Measurements from ENCODE around the gene BCL3. TPM values are rescaled to one million over a fixed set of nuclear protein-coding genes. Genes with fewer than 3 reads are reported as not detected.

The BCL3 gene
- total and polyA plus RNA-seq, 4 experiments from 2014 or later: 3.9 to 15.0 (median 11.4) TPM

DNA sequence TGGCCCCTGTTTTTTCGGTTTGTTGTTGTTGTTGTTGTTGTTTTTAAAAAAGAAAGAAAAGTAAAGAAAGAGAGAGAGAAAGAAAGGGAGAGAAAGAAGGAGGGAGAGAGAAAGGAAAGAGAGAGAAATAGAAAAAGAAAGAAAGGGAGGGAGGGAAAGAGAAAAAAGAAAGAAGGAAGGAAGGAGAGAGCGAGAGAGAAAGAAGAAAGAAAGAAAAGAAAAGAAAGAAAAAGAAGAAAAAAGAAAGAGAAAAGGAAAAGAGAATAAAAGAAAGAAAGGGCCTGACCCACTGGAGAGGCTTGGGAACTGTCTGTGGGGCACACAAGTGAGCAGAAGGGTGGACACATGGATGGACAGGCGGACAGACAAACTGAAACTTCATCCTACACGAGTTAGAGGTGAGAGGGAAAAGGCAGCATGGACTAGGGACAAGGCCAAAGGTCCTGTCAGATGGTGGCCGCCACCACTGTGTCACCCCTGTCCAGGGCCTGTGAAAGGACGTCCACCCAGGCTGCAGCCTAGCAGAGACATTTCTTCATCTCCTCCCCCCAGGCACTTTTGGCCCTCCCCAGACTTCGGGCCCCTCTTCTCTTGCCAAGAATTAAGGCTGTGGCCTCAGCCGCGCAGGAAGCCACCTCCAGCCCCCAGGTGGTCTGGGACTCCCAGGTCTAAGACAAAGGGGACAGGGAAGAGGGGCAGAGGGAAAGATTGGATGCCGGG is 51.3 kb downstream of the BCL3 start:
- DNase-seq: no peak
- ChIA-PET POLR2A (ENCODE audit: partially characterized antibody) (no interaction called here), CTCF (ENCODE audit: partially characterized antibody) (interaction anchor here (1.3 kb wide), 1 partner anchor 45 kb away, joined by 5 read pairs; no protein-coding TSS in a partner anchor)
- Mint-ChIP-seq H3K4me1 (peaks cover 10 to 20% (median 14%) of the 10 kb centered on the region in 4 donors), H3K9me3 (peaks cover 0 to 4% (median 0%) of the 10 kb centered on the region in 8 donors), H3K4me3 (no peak overlapping the region), H3K27me3 (peaks cover 0 to 2% of the 10 kb centered on the region in 2 donors), H3K36me3 (no peaks in the 10 kb centered on the region), H3K27ac (peak overlapping the region in 1 of 7 donors; percentile 89)
- H3K27ac ChIP-seq (ENCODE audit: low read depth, low read length): no peak overlapping the region
- no peaks in the 10 kb centered on the region for H3K9me3 ChIP-seq (ENCODE audit: control insufficient read depth in 1 of 2, low read length in 2 of 2)
- H3K27me3 ChIP-seq (ENCODE audit: insufficient read depth, low read length): no peaks in the 10 kb centered on the region
- intact Hi-C loops (cut with micrococcal nuclease): loop anchor here (1.0 kb wide), 1 partner anchor 45 kb away; no protein-coding TSS in a partner anchor
- H3K36me3 ChIP-seq (ENCODE audit: insufficient read depth, low read length): no peaks in the 10 kb centered on the region
- H3K4me1 ChIP-seq (ENCODE audit: insufficient read depth, low read length): peaks cover 15% of the 10 kb centered on the region
- H3K4me3 ChIP-seq (ENCODE audit: low read length in 2 of 2): no peak overlapping the region

DNA sequence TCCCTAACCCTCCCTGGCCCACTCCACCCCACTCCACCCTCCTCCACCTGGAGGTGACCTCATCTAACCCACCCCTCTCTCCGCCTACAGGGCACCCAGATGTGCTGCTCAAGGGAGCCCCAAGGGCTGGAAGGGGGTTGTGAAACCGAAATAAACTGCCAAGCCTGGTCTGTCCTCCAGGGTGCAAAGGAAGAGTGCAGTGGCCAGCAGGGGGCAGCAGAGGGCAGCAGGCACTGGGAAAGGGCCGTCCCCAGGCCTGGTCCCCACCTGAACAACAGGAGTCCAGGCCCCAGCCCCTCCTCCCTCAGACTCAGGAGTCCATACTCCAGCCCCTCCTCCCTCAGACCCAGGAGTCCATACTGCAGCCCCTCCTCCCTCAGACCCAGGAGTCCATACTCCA is 52.0 kb downstream of the BCL3 start:
- H3K4me1 Mint-ChIP-seq: peaks cover 10 to 20% (median 14%) of the 10 kb centered on the region in 4 donors
- peaks cover 0 to 2% of the 10 kb centered on the region in 2 donors for H3K27me3 Mint-ChIP-seq
- peaks cover 0 to 4% (median 0%) of the 10 kb centered on the region in 8 donors for H3K9me3 Mint-ChIP-seq
- ChIA-PET POLR2A (ENCODE audit: partially characterized antibody) (no interaction called here), CTCF (ENCODE audit: partially characterized antibody) (no interaction called here)
- Histone ChIP-seq H3K27ac (ENCODE audit: low read depth, low read length) (no peak overlapping the region), H3K9me3 (ENCODE audit: control insufficient read depth in 1 of 2, low read length in 2 of 2) (no peaks in the 10 kb centered on the region), H3K27me3 (ENCODE audit: insufficient read depth, low read length) (no peaks in the 10 kb centered on the region), H3K4me3 (ENCODE audit: low read length in 2 of 2) (no peak overlapping the region), H3K36me3 (ENCODE audit: insufficient read depth, low read length) (no peaks in the 10 kb centered on the region), H3K4me1 (ENCODE audit: insufficient read depth, low read length) (peaks cover 15% of the 10 kb centered on the region)
- intact Hi-C loops (cut with micrococcal nuclease): loop anchor here (1.0 kb wide), 1 partner anchor 44 kb away; no protein-coding TSS in a partner anchor
- H3K36me3 Mint-ChIP-seq: no peaks in the 10 kb centered on the region
- H3K4me3 Mint-ChIP-seq: no peak overlapping the region
- H3K27ac Mint-ChIP-seq: peak overlapping the region in 1 of 7 donors; percentile 56
- peak; percentile 70 to 78 (median 73) for DNase-seq

DNA sequence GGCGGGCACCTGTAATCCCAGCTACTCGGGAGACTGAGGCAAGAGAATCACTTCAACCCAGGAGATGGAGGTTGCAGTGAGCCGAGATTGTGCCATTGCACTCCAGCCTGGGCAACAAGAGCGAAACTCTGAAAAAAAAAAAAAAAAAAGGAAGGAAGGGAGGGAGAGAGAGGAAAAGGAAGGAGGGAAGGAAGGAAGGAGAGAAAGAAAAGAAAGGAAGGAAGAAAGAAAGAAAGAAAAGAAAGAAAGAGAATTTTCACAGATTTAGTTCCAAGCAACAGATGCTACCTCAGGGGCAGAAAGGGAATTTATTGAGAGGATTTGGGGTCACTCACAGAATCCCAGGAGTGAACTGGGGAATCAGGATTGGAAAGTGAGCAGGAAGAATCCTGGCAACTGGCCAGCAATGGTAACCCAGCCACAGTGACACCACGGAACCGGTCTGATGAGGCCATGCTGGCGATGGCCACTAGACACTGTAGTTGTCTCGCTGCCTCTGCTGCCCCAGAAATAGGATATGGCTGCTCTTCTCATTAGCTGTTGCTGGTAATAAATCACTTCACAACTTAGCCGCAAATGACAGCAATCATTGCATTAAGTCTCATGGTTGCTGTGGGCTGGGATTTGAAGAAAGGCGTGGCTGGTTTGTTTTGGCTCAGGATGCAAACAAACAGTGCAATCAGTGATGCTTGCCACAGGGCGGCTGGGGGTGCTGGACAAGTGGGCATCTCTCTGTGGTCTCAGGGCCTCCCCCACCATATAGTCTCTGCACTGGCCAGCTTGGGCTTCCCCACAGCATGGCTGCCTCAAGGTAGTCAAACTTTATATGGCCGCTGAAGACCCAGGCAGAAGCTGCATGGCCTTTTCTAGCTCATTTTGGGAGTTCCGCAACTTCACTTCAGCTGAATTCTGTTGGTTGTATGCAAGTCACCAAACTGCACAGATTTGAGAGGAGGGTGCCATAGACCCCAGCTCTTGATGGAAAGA is 55.2 kb downstream of the BCL3 start:
- peaks cover 3 to 6% (median 4%) of the 10 kb centered on the region in 4 donors for H3K4me1 Mint-ChIP-seq
- H3K9me3 Mint-ChIP-seq: peaks cover 0 to 4% (median 0%) of the 10 kb centered on the region in 8 donors
- no peak for DNase-seq
- Histone ChIP-seq H3K9me3 (ENCODE audit: control insufficient read depth in 1 of 2, low read length in 2 of 2) (no peaks in the 10 kb centered on the region), H3K4me3 (ENCODE audit: low read length in 2 of 2) (no peak overlapping the region), H3K4me1 (ENCODE audit: insufficient read depth, low read length) (no peaks in the 10 kb centered on the region), H3K27ac (ENCODE audit: low read depth, low read length) (no peak overlapping the region), H3K27me3 (ENCODE audit: insufficient read depth, low read length) (no peaks in the 10 kb centered on the region), H3K36me3 (ENCODE audit: insufficient read depth, low read length) (no peaks in the 10 kb centered on the region)
- peaks cover 2 to 3% of the 10 kb centered on the region in 2 donors for H3K27me3 Mint-ChIP-seq
- CTCF ChIA-PET (ENCODE audit: partially characterized antibody): interaction anchor here (0.6 to 1.9 kb wide), 4 partner anchors 8 to 100 kb away, joined by 3 to 5 read pairs (median 4); no protein-coding TSS in a partner anchor
- intact Hi-C loops (cut with micrococcal nuclease): no loop called here
- no peak overlapping the region for H3K4me3 Mint-ChIP-seq
- POLR2A ChIA-PET (ENCODE audit: partially characterized antibody): no interaction called here
- H3K36me3 Mint-ChIP-seq: no peaks in the 10 kb centered on the region
- H3K27ac Mint-ChIP-seq: peak overlapping the region in 3 of 7 donors; percentile 17 to 81 (median 24)

DNA sequence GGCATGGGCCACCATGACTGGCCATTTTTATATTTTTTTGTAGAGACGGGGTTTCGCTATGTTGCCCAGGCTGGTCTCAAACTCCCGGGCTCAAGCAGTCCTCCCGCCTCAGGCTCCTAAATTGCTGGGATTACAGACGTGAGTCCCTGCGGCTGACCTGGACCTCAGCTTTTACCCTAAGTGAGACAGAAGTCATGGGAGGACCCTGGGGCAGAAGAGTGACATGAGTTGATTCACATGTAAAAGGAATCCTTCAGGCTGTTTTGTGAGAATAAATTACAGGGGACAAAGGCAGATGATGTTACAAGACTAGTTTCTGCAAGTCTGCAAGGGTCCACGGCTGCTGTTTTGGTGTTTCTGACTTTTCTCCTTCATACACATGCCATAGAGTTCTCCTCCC is 57.8 kb downstream of the BCL3 start:
- Histone ChIP-seq H3K27ac (ENCODE audit: low read depth, low read length) (no peak overlapping the region), H3K4me1 (ENCODE audit: insufficient read depth, low read length) (no peaks in the 10 kb centered on the region), H3K4me3 (ENCODE audit: low read length in 2 of 2) (no peak overlapping the region), H3K27me3 (ENCODE audit: insufficient read depth, low read length) (no peaks in the 10 kb centered on the region), H3K36me3 (ENCODE audit: insufficient read depth, low read length) (no peaks in the 10 kb centered on the region), H3K9me3 (ENCODE audit: control insufficient read depth in 1 of 2, low read length in 2 of 2) (no peaks in the 10 kb centered on the region)
- Mint-ChIP-seq H3K4me1 (peaks cover 1 to 6% (median 3%) of the 10 kb centered on the region in 4 donors), H3K4me3 (no peak overlapping the region), H3K27ac (no peak overlapping the region), H3K36me3 (no peaks in the 10 kb centered on the region), H3K9me3 (peaks cover 0 to 4% (median 0%) of the 10 kb centered on the region in 8 donors), H3K27me3 (peaks cover 5 to 11% of the 10 kb centered on the region in 2 donors)
- intact Hi-C loops (cut with micrococcal nuclease): no loop called here
- DNase-seq: no peak
- CTCF ChIA-PET (ENCODE audit: partially characterized antibody): interaction anchor here (1.6 to 2.1 kb wide), 2 partner anchors 22 to 84 kb away, joined by 6 to 7 read pairs; no protein-coding TSS in a partner anchor
- POLR2A ChIA-PET (ENCODE audit: partially characterized antibody): no interaction called here

DNA sequence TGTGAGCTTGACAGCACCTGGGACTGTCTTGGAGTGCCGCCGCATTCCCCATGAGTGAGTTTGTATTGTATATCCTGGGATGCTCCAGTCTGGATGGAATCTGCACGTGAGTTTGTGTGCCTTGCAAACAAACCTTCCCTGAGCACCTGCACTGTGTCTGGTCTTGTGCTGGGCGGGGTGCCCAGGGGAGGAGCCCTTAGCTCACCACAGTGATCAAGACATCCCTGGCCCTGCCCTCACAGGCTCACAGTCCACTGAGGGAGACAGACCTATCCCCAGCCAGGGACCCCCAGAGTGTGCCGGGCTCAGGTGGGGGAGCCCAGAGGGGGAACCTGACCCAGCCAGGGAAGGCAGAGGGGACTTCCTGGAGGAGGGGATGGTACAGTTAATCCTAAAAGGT is 58.7 kb downstream of the BCL3 start:
- no peak overlapping the region for H3K27ac ChIP-seq (ENCODE audit: low read depth, low read length)
- no peak overlapping the region for H3K4me3 Mint-ChIP-seq

DNA sequence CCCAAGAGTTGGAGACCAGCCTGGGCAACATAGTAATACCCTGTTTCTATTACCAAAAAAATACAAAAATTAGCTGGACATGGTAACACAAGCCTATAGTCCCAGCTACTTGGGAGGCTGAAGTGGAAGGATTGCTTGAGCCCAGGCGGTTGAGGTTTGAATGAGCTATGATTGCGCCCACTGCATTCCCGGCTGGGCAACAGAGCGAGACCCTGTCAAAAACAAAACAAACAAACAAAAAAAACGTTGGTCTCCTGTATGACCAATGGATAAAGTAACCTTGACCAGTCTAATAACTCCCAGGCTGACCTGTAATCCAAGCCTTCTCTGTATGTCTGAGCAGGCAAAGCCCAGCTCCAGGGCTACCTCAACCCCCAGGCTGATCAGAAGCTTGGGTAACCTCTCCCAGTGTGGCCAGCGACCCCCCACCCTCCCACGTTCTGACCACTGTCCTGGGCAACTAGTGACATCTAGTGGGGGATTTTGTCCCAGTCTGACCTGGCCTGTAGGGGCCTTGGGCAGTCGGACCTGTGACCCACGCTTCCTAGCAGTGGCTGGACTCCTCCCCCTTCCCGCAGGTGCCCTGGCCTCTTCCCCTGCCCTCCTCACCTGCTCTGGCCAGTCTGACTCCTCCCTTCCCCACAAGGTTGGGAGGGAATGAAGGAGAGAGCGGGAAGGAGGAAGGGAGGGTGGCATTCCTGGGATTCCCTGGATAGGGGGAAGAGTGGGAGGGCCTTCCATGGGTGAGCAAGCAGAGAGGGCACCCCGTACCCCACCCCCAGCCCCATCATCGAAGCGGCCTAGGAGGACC is 59.3 kb downstream of the BCL3 start:
- peaks cover 0 to 4% (median 0%) of the 10 kb centered on the region in 8 donors for H3K9me3 Mint-ChIP-seq
- H3K36me3 Mint-ChIP-seq: no peaks in the 10 kb centered on the region
- Histone ChIP-seq H3K27me3 (ENCODE audit: insufficient read depth, low read length) (no peaks in the 10 kb centered on the region), H3K36me3 (ENCODE audit: insufficient read depth, low read length) (no peaks in the 10 kb centered on the region), H3K4me1 (ENCODE audit: insufficient read depth, low read length) (no peaks in the 10 kb centered on the region), H3K9me3 (ENCODE audit: control insufficient read depth in 1 of 2, low read length in 2 of 2) (no peaks in the 10 kb centered on the region), H3K4me3 (ENCODE audit: low read length in 2 of 2) (no peak overlapping the region), H3K27ac (ENCODE audit: low read depth, low read length) (no peak overlapping the region)
- no peak for DNase-seq
- H3K27ac Mint-ChIP-seq: no peak overlapping the region
- peaks cover 1 to 6% (median 3%) of the 10 kb centered on the region in 4 donors for H3K4me1 Mint-ChIP-seq
- ChIA-PET CTCF (ENCODE audit: partially characterized antibody) (interaction anchor here (1.6 to 2.1 kb wide), 2 partner anchors 24 to 85 kb away, joined by 6 to 7 read pairs; no protein-coding TSS in a partner anchor), POLR2A (ENCODE audit: partially characterized antibody) (no interaction called here)
- peaks cover 4 to 14% of the 10 kb centered on the region in 2 donors for H3K27me3 Mint-ChIP-seq
- intact Hi-C loops (cut with micrococcal nuclease): no loop called here
- H3K4me3 Mint-ChIP-seq: peak overlapping the region in 2 of 8 donors; percentile 20 to 39

More for the DNA sequence above, 58.7 kb downstream of the BCL3 start:
- peaks cover 1 to 6% (median 3%) of the 10 kb centered on the region in 4 donors for H3K4me1 Mint-ChIP-seq
- no peaks in the 10 kb centered on the region for H3K36me3 Mint-ChIP-seq
- H3K27me3 Mint-ChIP-seq: peaks cover 6 to 14% of the 10 kb centered on the region in 2 donors
- intact Hi-C loops (cut with micrococcal nuclease): no loop called here
- Histone ChIP-seq H3K4me1 (ENCODE audit: insufficient read depth, low read length) (no peaks in the 10 kb centered on the region), H3K27me3 (ENCODE audit: insufficient read depth, low read length) (no peaks in the 10 kb centered on the region), H3K36me3 (ENCODE audit: insufficient read depth, low read length) (no peaks in the 10 kb centered on the region), H3K4me3 (ENCODE audit: low read length in 2 of 2) (no peak overlapping the region), H3K9me3 (ENCODE audit: control insufficient read depth in 1 of 2, low read length in 2 of 2) (no peaks in the 10 kb centered on the region)
- POLR2A ChIA-PET (ENCODE audit: partially characterized antibody): no interaction called here
- peaks cover 0 to 4% (median 0%) of the 10 kb centered on the region in 8 donors for H3K9me3 Mint-ChIP-seq
- H3K27ac Mint-ChIP-seq: no peak overlapping the region
- CTCF ChIA-PET (ENCODE audit: partially characterized antibody): interaction anchor here (1.6 to 2.1 kb wide), 2 partner anchors 23 to 85 kb away, joined by 6 to 7 read pairs; no protein-coding TSS in a partner anchor
- DNase-seq: no peak

Measured in CD4-positive, alpha-beta memory T cell (primary cell).